ENCODE results near the gene METTL18.
A peak's percentile ranks its signal among the peaks of the same experiment; 100 is the strongest.
"Not testable (repeated sequence)": the region's sequence is repeated elsewhere in the genome, so short reads cannot be mapped to it uniquely, and the experiment has no call there.

METTL18 gene

GRCh38 chr1:169794530-169795416 is at the start of gene METTL18:
METTL18 (minus strand) TSS chr1:169794907; CDS start chr1:169793695, 1,212 bp downstream.
- peak; percentile 89 for DNase-seq

DNA sequence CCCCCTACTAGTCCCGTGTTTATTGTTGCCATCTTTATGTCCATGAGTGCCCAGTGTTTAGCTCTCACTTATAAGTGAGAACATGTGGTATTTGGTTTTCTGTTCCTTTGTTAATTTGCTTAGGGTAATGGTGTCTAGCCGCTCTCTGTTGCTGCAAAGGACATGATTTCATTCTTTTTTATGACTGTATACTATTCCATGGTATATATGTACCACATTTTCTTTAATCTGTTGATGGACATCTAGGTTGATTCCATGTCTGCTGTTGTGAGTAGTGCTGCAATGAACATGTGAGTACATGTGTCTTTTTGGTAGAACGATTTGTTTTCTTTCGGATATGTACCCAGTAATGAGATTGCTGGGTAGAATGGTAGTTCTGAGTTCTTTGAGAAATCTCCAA is 44.2 kb upstream of the METTL18 start:
- no peak for DNase-seq

DNA sequence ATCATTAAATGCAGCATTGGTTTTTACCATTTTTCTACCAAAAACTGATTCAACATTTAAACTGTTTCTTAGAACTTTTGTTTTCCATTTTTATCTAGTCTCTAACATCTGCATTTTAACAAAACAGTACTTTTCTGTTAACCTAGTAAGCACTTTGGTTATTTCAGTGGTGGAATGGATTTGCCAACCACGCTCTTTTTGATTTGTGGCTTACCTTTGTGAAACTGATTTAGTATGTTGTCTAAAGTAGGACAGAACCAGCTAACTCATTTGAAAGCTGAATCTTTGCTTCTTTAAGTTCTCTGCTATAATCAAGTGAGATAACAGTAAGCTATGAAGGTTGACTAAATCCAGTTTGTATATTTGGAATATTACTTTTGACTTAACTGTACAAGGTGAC is 41.5 kb upstream of the METTL18 start:
- no peak for DNase-seq

- no peak for DNase-seq
Observed at GRCh38 chr1:169835647-169836046, 40.9 kb upstream of the METTL18 start.

DNA sequence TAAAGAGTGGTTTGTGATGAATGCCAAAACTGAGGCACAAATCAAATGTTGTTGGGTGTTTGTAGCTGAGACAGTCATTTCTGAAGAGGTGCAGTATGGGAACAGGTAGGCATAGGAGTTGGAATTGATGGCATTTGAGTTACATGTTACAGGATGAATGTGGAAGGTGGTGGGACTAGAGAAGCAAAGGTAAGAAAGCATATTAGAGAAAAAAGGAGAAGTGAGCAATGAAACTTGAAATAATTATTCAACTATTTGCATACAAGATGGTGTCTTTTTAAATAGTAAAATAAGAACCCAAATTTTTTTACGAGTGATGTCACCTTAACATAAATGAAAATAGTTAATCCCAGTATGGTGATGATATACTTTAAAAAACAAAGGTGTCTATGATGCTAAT is 40.2 kb upstream of the METTL18 start:
- DNase-seq = no peak

- DNase-seq = no peak
Observed at GRCh38 chr1:169833179-169833901, 38.6 kb upstream of the METTL18 start.

DNA sequence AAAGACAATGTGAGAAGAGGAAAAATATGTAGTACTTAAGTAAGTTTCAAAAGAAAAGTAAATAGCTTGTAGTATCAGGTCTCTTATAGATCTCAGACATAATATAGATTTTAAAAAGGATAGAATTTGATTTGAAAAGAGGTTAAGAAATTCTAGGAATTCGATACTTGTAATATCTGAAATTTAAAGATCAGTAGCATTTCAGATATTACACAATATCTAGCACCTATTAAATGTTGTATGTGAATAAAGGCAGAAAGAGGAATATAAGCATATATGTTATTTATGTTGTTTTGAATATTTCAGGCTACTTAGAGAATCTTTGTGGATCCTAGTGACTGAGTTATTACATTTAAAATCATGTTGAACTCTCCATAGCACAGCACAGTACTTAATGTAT is 35.0 kb upstream of the METTL18 start:
- no peak for DNase-seq

GRCh38 chr1:169824153-169824552 is 29.4 kb upstream of the METTL18 start:
- DNase-seq = no peak

GRCh38 chr1:169821500-169821899 is 26.8 kb upstream of the METTL18 start:
- no peak for DNase-seq

DNA sequence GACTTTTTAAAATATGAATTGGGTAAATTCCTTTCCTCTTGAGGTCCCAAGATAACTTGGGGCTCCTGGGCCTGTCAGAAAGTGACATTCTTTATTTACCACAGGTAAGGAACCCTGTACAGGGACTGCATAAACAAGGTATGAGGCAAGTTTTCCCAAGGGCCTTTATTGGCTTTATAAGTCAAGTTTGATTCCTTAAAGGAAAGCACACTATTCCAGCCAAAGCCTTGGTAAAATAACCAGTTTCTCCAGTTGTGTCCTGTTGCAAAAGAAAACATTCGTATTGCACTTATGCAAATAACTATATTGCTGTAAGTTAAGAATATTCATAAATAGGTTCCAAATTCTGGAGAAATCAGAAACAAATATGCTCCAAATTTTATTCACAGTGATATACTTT is 21.9 kb upstream of the METTL18 start:
- DNase-seq = no peak

DNA sequence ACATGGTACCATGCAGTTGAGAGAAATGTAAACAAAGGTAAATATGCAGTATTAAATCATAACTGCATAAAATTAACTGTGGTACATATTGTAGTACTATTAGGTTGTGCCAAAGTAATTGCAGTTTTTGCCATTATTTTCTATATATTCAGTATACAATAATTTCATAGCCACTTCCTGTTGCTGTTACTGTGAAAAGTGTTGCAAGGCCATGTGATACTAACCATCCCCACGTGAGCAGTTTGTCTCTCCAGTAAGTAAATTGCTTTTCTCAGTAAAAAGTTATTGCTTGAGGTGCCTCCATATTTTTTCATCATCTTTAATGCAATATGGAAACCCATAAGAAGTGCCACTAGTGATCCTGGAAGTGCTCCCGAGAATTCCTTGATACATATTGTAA is 19.6 kb upstream of the METTL18 start:
- no peak for DNase-seq

DNA sequence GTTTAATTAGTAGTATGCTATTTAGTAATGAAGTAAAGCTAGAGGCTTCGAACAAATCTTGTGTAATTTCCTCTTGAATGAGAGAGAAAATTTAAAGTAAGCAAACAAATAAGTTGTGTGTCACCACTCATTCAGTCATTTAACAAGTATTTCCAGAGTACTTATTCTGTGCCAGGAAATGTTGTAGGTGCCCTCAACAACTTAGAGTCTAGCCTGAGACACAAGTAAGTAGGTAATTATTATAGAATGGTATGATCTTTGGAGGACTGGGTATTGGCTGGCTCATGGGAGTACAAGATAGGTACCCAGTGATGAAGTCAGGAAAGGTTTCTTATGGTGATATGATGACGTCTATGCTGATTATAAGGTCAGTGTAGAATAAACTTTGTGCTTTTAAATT is 17.4 kb upstream of the METTL18 start:
- DNase-seq = no peak

GRCh38 chr1:169811418-169812035 is 16.8 kb upstream of the METTL18 start:
- DNase-seq = not testable (repeated sequence)

DNA sequence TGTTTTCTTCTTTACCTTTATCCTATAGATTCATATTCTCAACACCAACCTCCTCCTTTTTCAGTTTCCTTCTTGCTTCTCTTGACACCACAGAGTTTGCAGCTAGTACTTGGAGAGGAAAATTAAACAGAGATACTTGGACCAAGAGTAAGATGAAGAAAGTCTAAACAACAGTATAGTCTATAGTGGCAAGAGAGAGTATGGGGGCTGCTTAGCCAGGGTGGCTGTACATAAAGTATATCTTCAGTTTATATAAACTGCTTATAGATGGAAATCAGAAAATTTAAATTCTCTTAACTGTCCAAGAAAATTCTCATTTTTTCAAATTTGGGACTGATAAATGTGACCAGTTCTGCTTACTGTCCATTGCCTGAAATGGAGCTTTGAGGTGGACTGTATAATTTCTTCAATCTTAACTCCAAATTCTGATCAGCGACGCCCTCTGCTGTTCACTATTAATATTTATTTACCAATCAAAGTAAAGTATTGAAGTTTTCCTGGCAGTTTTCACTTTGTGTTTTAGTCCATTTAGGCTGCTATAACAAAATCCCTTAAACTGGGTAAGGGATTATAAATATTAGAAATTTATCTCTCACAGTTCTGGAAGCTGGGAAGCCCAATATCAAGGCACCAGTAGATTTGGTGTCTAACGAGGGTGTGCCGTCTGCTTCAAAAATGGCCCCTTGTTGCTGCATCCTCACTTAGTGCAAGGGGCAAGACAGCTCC is 14.8 kb upstream of the METTL18 start:
- peak; percentile 22 for DNase-seq

DNA sequence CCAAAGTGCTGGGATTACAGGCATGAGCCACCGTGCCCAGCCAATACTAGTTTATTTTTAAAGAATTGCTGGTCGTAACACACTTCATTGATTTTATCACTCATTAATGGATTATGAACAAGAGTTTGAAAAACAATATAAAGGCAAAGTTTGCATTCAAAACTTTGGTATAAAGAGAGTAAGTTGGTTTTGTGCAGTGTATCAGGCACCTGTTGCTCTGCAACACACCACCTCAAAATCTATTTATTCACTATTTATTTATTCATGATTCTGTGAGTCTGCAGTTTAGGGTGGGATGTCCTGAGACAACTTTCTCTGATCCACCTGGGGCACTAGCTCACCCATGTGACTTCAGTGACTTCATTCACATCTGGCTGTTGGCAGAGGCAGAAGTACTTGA is 10.2 kb upstream of the METTL18 start:
- no peak for DNase-seq

DNA sequence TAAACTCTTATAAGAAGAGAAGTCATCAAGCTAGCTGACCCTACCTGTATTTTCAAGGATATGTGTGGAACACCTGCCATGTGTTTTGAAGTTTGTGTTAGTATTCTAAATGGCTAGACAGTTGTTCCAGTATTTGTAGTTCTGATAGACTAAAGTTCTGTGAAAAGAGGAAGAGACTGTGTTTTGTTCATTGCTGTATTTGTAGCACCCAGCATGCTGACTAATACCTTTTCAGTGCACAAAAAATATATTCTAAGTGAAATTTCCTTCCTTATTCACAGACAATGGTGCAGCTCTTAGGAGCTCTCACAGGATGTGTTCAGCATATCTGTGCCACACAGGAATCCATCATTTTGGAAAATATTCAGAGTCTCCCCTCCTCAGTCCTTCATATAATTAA is 8.2 kb upstream of the METTL18 start:
- no peak for DNase-seq

DNA sequence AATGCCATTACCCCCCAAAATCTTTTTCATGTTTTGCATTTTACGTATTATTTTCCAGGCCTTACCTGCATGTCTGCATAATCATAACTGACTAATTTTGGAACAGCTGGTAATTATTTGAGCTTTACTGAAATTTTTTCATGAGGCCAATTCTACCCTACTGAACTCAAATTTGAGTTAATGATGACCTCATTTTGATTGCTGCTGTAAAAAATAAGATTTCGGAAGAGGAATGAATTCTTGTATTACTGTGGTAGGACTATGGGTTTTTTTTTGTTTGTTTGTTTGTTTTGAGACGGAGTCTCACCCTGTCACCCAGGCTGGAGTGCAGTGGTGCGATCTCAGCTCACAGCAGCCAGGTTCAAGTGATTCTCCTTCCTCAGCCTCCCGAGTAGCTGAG is 2.6 kb upstream of the METTL18 start:
- DNase-seq = no peak

- no peak for DNase-seq
Observed at GRCh38 chr1:169796274-169796810, 1.6 kb upstream of the METTL18 start.

DNA sequence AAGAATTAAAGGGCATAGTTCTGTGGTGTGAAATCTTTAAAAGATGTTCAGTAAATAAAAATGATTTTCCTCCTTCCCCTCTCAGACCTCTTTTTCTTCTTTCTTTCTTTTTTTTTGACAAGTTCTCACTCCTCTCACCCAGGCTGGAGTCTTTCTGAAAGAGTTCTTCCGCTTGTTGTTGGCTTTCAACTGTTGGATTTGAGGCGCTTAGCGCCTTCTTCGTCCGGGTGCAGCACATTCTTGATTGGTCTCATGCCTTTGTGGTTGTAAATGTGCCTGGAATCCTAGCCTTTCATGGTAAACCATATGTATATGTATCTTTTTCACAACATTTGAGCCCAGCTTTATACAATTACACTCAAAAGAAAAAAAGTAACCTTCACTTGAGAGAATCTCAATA is 980 bp upstream of the METTL18 start:
- DNase-seq = no peak

- no peak for DNase-seq
Observed at GRCh38 chr1:169793730-169794129, 977 bp downstream of the METTL18 start.

DNA sequence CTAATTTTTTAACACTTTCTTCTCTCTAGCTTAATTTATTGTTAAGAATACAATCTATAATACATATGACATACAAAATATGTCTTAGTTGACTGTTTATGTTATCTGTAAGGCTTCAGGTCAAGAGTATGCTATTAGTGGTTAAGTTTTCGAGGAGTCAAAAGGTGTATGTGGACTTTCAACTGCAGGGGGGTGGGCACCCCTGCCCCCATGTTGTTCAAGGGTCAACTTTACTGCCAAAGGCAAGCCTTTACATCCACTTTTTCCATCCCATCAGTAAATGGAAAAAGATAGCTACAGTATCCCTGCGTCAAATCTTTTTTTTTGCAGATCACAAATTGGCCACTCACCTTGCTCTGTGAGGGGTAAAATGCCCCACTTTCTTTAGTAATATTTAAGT is 6.3 kb downstream of the METTL18 start:
- no peak for DNase-seq

DNA sequence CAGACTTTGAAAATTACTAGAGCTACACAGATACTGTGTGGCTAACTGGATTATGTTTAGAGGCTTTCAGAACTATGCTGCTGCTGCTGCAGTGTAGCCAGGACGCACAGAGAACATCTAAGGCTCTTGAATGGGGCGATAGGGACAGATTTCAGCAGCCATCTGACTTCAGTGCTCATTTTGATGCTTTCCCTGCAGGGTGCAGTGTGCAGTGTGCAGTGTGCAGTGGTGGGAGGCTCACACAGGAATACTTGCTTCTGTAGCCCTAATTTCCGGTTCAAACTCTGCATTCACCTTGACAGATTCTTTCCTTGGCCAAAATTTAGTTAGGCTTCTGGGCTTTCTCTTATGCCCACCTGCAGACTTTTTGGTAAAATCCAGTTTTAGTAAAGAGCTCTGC is 7.7 kb downstream of the METTL18 start:
- no peak for DNase-seq

DNA sequence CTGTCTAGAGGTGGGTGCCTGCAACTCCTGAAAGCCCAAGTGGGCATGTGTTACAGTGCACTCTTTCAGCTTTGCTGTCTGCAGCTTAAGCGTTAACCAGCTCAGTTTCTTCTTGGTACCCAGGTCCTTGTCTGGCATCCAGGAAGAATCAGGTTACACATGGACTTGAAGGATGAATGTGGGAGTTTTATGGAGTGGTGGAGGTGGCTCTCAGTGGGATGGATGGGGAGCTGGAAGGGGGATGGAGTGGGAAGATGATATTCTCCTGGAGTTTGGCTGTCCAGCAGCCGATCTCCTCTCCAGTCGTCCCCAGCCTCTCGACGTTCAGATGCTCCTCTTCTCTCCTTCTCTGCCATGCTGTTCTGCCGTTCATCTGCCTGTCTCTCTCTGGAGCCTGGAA is 9.4 kb downstream of the METTL18 start:
- DNase-seq = no peak
